Measurements from ENCODE around the gene CRCP. TPM values are rescaled to one million over a fixed set of nuclear protein-coding genes. Genes with fewer than 3 reads are reported as not detected.
"Not testable (repeated sequence)": the region's sequence is repeated elsewhere in the genome, so short reads cannot be mapped to it uniquely, and the experiment has no call there.

CRCP gene
- total RNA-seq, 1 experiment from 2014 or later, result 48.2 TPM

GRCh38 chr7:66099232-66099550 lies 15.5 kb upstream of the CRCP start:
- Histone ChIP-seq H3K4me1 (no peaks in the 10 kb centered on the region), H3K27me3 (replicated peaks; ENCODE audit: control insufficient read depth, insufficient read depth, low read length) (no peaks in the 10 kb centered on the region), H3K9me3 (no peaks in the 10 kb centered on the region), H3K4me3 (ENCODE audit: low read depth, low read length) (no peak overlapping the region), H3K36me3 (ENCODE audit: control insufficient read depth, insufficient read depth, low read length) (no peaks in the 10 kb centered on the region)
- TF ChIP-seq CTCF (IDR thresholded peaks at IDR 0.05; ENCODE audit: insufficient read depth in 1 of 2, low read depth in 1 of 2, low read length in 1 of 2, severe bottlenecking in 1 of 2, unreplicated experiment in 1 of 2), result no peak
- no TSS peak for BruUV-seq (replicated peaks)
- Mint-ChIP-seq H3K36me3 (ENCODE audit: insufficient read depth, unreplicated experiment) (peaks cover 9% of the 10 kb centered on the region), H3K4me1 (ENCODE audit: low read depth, unreplicated experiment) (peaks cover 8% of the 10 kb centered on the region), H3K9me3 (ENCODE audit: unreplicated experiment) (no peaks in the 10 kb centered on the region), H3K27ac (ENCODE audit: unreplicated experiment) (peak overlapping the region; percentile 71), H3K4me3 (ENCODE audit: unreplicated experiment) (peak overlapping the region; percentile 79), H3K27me3 (ENCODE audit: insufficient read depth, unreplicated experiment) (no peaks in the 10 kb centered on the region)
- intact Hi-C loops (cut with micrococcal nuclease; ENCODE audit: unreplicated experiment), result no loop called here
- ChIA-PET CTCF (no interaction called here), POLR2A (no interaction called here)
- no peak for DNase-seq

- no peaks in the 10 kb centered on the region for H3K4me1 ChIP-seq
- peak overlapping the region; percentile 29 for H3K4me3 ChIP-seq (ENCODE audit: low read depth, low read length)
- H3K36me3 ChIP-seq (ENCODE audit: control insufficient read depth, insufficient read depth, low read length), result no peaks in the 10 kb centered on the region
- H3K4me1 Mint-ChIP-seq (ENCODE audit: low read depth, unreplicated experiment), result peaks cover 8% of the 10 kb centered on the region
- H3K9me3 ChIP-seq, result no peaks in the 10 kb centered on the region
- H3K9me3 Mint-ChIP-seq (ENCODE audit: unreplicated experiment), result no peaks in the 10 kb centered on the region
- DNase-seq, result peak; percentile 74 to 91
- POLR2A ChIA-PET, result interaction anchor here (0.5 to 1.5 kb wide), 8 partner anchors 10 to 409 kb away, joined by 3 to 10 read pairs (median 4); partner anchors contain the start of gene CRCP
- no peaks in the 10 kb centered on the region for H3K27me3 Mint-ChIP-seq (ENCODE audit: insufficient read depth, unreplicated experiment)
- BruUV-seq (replicated peaks), result no TSS peak
- H3K4me3 Mint-ChIP-seq (ENCODE audit: unreplicated experiment), result peak overlapping the region; percentile 79
- peaks cover 9% of the 10 kb centered on the region for H3K36me3 Mint-ChIP-seq (ENCODE audit: insufficient read depth, unreplicated experiment)
- H3K27me3 ChIP-seq (replicated peaks; ENCODE audit: control insufficient read depth, insufficient read depth, low read length), result no peaks in the 10 kb centered on the region
- intact Hi-C loops (cut with micrococcal nuclease; ENCODE audit: unreplicated experiment), result no loop called here
- peak overlapping the region; percentile 71 for H3K27ac Mint-ChIP-seq (ENCODE audit: unreplicated experiment)
- CTCF ChIA-PET, result interaction anchor here (0.7 to 1.0 kb wide), 2 partner anchors 15 to 1352 kb away, joined by 3 read pairs; partner anchors contain the start of gene CRCP
- no peak for TF ChIP-seq CTCF (IDR thresholded peaks at IDR 0.05; ENCODE audit: insufficient read depth in 1 of 2, low read depth in 1 of 2, low read length in 1 of 2, severe bottlenecking in 1 of 2, unreplicated experiment in 1 of 2)
Measured at GRCh38 chr7:66099551-66100407, 14.9 kb upstream of the CRCP start.

DNA sequence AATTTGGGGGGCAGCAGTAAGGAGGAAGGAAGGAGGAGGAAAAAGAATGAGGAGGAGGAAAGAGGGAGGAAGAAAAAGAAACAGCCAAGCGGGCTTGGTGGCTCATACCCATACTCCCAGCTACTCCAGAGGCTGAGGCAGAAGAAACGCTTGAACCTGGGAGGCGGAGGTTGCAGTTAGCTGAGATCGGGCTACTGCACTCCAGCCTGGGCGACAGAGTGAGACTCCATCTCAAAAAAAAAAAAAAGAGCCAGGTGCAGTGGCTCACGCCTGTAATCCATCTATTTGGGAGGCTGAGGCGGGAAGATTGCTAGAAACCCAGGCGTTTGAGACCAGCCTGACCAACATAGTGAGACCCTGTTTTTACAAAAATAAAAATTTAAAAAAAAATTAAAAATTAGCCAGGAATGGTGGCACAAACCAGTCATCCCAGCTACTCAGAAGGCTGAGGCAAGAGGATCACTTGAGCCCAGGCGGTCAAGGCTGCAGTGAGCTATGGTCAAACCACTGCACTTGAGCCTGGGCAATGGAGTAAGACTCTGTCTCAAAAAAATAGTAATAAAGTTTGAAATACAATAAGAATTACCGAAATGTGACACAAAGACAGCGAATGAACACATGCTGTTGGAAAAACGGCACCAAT lies 14.1 kb upstream of the CRCP start:
- DNase-seq, result no peak
- Mint-ChIP-seq H3K4me1 (ENCODE audit: low read depth, unreplicated experiment) (peaks cover 8% of the 10 kb centered on the region), H3K27ac (ENCODE audit: unreplicated experiment) (peak overlapping the region; percentile 71), H3K36me3 (ENCODE audit: insufficient read depth, unreplicated experiment) (peaks cover 5% of the 10 kb centered on the region), H3K27me3 (ENCODE audit: insufficient read depth, unreplicated experiment) (no peaks in the 10 kb centered on the region), H3K9me3 (ENCODE audit: unreplicated experiment) (no peaks in the 10 kb centered on the region), H3K4me3 (ENCODE audit: unreplicated experiment) (peak overlapping the region; percentile 79)
- H3K4me1 ChIP-seq, result no peaks in the 10 kb centered on the region
- intact Hi-C loops (cut with micrococcal nuclease; ENCODE audit: unreplicated experiment), result no loop called here
- POLR2A ChIA-PET, result interaction anchor here (0.5 to 1.5 kb wide), 8 partner anchors 10 to 409 kb away, joined by 3 to 10 read pairs (median 4); partner anchors contain the start of gene CRCP
- no peaks in the 10 kb centered on the region for H3K9me3 ChIP-seq
- BruUV-seq (replicated peaks), result no TSS peak
- CTCF ChIA-PET, result interaction anchor here (0.6 to 1.0 kb wide), 3 partner anchors 14 to 1351 kb away, joined by 3 read pairs; partner anchors contain the start of gene CRCP
- H3K4me3 ChIP-seq (ENCODE audit: low read depth, low read length), result peak overlapping the region; percentile 29
- no peaks in the 10 kb centered on the region for H3K36me3 ChIP-seq (ENCODE audit: control insufficient read depth, insufficient read depth, low read length)
- TF ChIP-seq CTCF (IDR thresholded peaks at IDR 0.05; ENCODE audit: insufficient read depth in 1 of 2, low read depth in 1 of 2, low read length in 1 of 2, severe bottlenecking in 1 of 2, unreplicated experiment in 1 of 2), result no peak
- no peaks in the 10 kb centered on the region for H3K27me3 ChIP-seq (replicated peaks; ENCODE audit: control insufficient read depth, insufficient read depth, low read length)

DNA sequence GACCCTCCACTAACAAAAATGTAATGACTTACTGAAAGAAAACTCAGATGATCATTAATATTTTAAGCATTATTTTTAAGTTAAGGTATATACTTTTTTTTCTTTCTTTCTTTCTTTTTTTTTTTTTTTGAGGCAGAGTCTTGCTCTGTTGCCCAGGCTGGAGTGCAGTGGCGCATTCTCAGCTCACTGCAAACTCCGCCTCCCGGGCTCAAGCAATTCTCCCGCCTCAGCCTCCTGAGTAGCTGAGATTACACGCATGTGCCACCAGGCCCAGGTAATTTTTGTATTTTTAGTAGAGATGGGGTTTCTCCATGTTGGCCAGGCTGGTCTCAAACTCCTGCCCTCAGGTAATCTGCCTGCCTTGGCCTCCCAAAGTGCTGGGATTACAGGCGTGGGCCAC lies 12.5 kb upstream of the CRCP start:
- H3K27me3 ChIP-seq (replicated peaks; ENCODE audit: control insufficient read depth, insufficient read depth, low read length); H3K4me3 Mint-ChIP-seq (ENCODE audit: unreplicated experiment); H3K36me3 ChIP-seq (ENCODE audit: control insufficient read depth, insufficient read depth, low read length); H3K9me3 Mint-ChIP-seq (ENCODE audit: unreplicated experiment); H3K36me3 Mint-ChIP-seq (ENCODE audit: insufficient read depth, unreplicated experiment); H3K9me3 ChIP-seq; H3K4me1 ChIP-seq; DNase-seq; BruUV-seq (replicated peaks); H3K4me3 ChIP-seq (ENCODE audit: low read depth, low read length); POLR2A ChIA-PET; intact Hi-C loops (cut with micrococcal nuclease; ENCODE audit: unreplicated experiment); H3K27me3 Mint-ChIP-seq (ENCODE audit: insufficient read depth, unreplicated experiment); H3K27ac Mint-ChIP-seq (ENCODE audit: unreplicated experiment); CTCF ChIA-PET; H3K4me1 Mint-ChIP-seq (ENCODE audit: low read depth, unreplicated experiment): not testable (repeated sequence)
